Heart left ventricle (tissue), 13 donors: ENCODE measurements around the gene ITGAX.

Experiments used
- POLR2A ChIP-seq, 2 donors: fragments of 450-650 bp; IDR thresholded peaks; one replicate each; pipeline ENCODE4 v1.6.1; 2017; ENCODE audit warnings: antibody characterized with exemption in 2 of 2, mild to moderate bottlenecking in 2 of 2, moderate library complexity in 2 of 2
- TF ChIP-seq, protein P1 (sequence below), 12 donors: fragments of 200-600 bp; sonication (generic) in 4 of 12; IDR thresholded peaks; one replicate each; pipeline versions ENCODE4 v1.5.0 to v1.8.0; 2018 to 2022; ENCODE audit warnings: antibody characterized with exemption in 12 of 12, mild to moderate bottlenecking in 5 of 12
- donor health status: ischemic (EF 13 %, LVEDD 7.1; RV severe dilation, severe dysfunction).
- donor health status: DM: no; HTN: yes; CAD: no.
- donor health status: DM: no; HTN: no; CAD: no.
- donor health status: ischemic (EF 25% LVEDD 6.9; RV normal size, moderate dysfunction).
- donor health status: ischemic (EF 25% LVEDD 5.7; RV mildly dilated, moderate dysfunction).
- donor health status: ischemic (EF 35%, LVEDD 5.7; RV mildly dilated, moderate dysfunction).
- donor health status: nonischemic (EF 11% LVEDD 7.7; RV severe dilation, severe dysfunction).
- donor health status: DM: yes; HTN: yes; CAD: no.
- donor health status: PGD.
- donor health status: ischemic (EF 29% LVEDD 5.4; RV normal size, mild dysfunction).
- donor health status: nonischemic (EF 23%, LVEDD 6.1; RV moderate dilation, normal function).

- TF ChIP-seq, protein P1, sequence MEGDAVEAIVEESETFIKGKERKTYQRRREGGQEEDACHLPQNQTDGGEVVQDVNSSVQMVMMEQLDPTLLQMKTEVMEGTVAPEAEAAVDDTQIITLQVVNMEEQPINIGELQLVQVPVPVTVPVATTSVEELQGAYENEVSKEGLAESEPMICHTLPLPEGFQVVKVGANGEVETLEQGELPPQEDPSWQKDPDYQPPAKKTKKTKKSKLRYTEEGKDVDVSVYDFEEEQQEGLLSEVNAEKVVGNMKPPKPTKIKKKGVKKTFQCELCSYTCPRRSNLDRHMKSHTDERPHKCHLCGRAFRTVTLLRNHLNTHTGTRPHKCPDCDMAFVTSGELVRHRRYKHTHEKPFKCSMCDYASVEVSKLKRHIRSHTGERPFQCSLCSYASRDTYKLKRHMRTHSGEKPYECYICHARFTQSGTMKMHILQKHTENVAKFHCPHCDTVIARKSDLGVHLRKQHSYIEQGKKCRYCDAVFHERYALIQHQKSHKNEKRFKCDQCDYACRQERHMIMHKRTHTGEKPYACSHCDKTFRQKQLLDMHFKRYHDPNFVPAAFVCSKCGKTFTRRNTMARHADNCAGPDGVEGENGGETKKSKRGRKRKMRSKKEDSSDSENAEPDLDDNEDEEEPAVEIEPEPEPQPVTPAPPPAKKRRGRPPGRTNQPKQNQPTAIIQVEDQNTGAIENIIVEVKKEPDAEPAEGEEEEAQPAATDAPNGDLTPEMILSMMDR (IDR thresholded peaks at IDR 0.05): no peak
- TF ChIP-seq POLR2A (IDR thresholded peaks at IDR 0.05): no peak
Observed at GRCh38 chr16:31421587-31421986, 66.6 kb downstream of the ITGAX start.
